ENCODE results near the gene PSEN1. TPM values are rescaled to one million over a fixed set of nuclear protein-coding genes. Genes with fewer than 3 reads are reported as not detected.

Gene PSEN1
- polyA plus RNA-seq, 4 donors: 51.1 to 76.6 (median 71.5) TPM

DNA sequence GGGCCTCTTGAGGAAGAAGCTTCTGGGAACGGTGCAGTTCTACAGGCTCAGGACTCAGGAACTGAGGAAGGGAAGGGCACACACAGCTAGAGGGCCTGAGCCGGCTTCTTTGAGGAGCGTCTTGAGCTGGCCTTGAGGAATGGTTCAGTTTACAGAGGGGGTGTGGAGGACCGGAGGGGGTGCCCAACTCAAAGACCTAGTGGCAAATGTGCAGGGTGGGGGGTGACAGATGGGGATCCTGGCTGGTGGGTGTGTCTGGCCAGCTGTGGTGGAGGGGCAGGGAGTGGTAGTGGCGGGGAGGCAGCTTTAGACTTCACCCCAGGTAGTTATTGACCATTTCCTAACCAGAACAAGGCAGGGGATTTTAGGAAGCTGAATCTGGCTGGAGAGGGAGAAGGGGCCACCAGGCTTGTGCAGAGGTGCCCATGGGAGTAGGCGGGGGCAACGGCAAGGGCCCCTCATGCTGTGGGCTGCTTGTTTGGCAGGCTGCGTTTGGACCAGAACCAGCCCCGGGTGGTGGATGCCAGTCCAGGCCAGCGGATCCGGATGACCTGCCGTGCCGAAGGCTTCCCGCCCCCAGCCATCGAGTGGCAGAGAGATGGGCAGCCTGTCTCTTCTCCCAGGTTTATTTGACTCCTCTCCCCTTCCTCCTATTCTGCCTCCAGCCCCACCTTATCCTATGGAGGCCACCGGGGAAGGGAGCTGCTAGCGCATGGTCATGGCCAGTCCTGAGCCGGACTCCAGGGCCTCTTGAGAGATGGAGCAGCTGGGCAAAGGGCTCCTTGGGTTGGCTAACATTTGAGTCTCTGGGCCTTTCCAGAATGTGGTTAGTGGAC is 128.8 kb downstream of the PSEN1 start:
- no peak for DNase-seq (ENCODE audit: low read depth in 4 of 4, low spot score in 3 of 4)

GRCh38 chr14:73265721-73266046 is 129.4 kb downstream of the PSEN1 start:
- no peak for DNase-seq (ENCODE audit: low read depth in 4 of 4, low spot score in 3 of 4)

DNA sequence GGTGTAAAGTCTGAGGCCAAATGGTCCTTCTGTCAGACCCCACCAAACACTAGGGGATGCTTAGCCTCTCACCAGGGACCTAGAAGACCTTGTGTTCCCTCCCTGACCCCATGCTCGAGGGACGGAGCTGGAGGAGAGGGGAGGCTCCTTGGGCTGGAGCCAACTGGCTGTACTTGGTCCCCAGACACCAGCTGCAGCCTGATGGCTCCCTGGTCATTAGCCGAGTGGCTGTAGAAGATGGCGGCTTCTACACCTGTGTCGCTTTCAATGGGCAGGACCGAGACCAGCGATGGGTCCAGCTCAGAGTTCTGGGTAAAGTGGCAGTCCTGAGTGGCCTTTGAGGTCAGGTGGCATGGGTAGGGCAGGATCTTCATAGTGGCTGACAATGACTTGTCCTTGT is 130.0 kb downstream of the PSEN1 start:
- DNase-seq (ENCODE audit: low read depth in 4 of 4, low spot score in 3 of 4): no peak

GRCh38 chr14:73267474-73267873 is 131.2 kb downstream of the PSEN1 start:
- no peak for DNase-seq (ENCODE audit: low read depth in 4 of 4, low spot score in 3 of 4)

DNA sequence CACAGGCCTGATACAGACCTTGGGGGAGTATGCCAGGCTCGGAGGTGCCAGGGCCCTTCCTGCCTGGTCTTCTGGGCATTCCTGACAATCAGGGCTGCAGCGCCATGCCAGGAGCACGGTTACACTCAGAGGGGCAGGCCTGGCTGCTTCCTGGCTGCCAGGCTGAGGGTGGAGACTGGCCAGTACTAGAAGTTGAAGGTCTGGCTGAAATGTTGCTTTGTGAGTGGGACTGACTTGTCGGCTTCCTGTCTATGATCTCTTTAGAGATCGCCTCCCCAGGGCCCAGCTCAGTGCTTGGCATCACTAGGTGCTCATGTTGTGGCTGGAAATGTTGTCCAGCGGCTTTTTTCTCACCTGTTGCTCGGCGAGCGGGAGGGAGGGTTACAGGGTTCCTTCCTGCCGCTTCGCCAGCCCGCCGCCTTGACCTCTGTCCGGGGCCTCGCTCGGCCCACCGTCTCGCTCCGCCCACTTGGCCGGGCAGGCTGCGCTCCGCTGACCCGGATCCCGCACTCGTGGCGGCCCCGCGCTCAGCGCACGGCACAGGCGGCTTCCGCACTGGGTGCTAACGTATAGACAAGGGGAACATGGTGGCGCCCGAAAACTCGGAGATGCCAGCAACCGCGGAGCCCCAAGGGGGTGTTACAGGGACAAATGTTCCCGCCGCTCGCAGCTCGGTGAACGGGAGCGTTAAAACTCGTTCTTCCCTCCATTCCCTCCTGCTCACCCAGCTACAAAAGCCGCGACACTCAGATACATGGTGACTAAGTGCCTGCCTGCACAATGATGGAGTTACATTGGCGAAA is 133.6 kb downstream of the PSEN1 start:
- DNase-seq (ENCODE audit: low read depth in 4 of 4, low spot score in 3 of 4): peak in 2 of 4 donors; percentile 8 to 28

GRCh38 chr14:73272393-73272792 is 136.1 kb downstream of the PSEN1 start:
- DNase-seq (ENCODE audit: low read depth in 4 of 4, low spot score in 3 of 4): no peak

Other genes with a start within 250 kb of the PSEN1 start
- 1 to 10 TPM; 1.3 to 5.0 (median 4.6) TPM for gene DPF3, start 242.4 kb upstream of the PSEN1 start, polyA plus RNA-seq (ENCODE audit: insufficient read length in 4 of 4)
- gene DCAF4, start 210.0 kb upstream of the PSEN1 start, polyA plus RNA-seq (ENCODE audit: insufficient read length in 4 of 4): 10 to 100 TPM; 11.9 to 22.1 (median 17.6) TPM
- 10 to 100 TPM; 16.6 to 22.8 (median 18.7) TPM for gene ZFYVE1, start 109.4 kb upstream of the PSEN1 start, polyA plus RNA-seq (ENCODE audit: insufficient read length in 4 of 4)
- gene RBM25, start 78.0 kb upstream of the PSEN1 start, polyA plus RNA-seq (ENCODE audit: insufficient read length in 4 of 4): 100 to 1,000 TPM; 130 to 180 (median 176) TPM
- gene PAPLN, start 101.0 kb downstream of the PSEN1 start, polyA plus RNA-seq (ENCODE audit: insufficient read length in 4 of 4): 10 to 100 TPM; 17.0 to 32.8 (median 26.1) TPM